ENCODE data around the gene STIL. TPM values are rescaled to one million over a fixed set of nuclear protein-coding genes. Genes with fewer than 3 reads are reported as not detected.

Gene STIL
- total RNA-seq, 2 donors from 2014 or later = 9.6 to 22.0 TPM

- Histone ChIP-seq H3K9ac (ENCODE audit: low read depth in 2 of 2, low read length in 2 of 2) (no peak overlapping the region), H3K36me3 (no peaks in the 10 kb centered on the region), H3K4me3 (no peak overlapping the region), H3K9me3 (no peaks in the 10 kb centered on the region), H3K4me1 (no peaks in the 10 kb centered on the region), H3K27me3 (no peaks in the 10 kb centered on the region), H3K27ac (no peak overlapping the region)
- DNase-seq = no peak
- no peak for TF ChIP-seq CTCF (IDR thresholded peaks at IDR 0.05)
- intact Hi-C loops (cut with DNase I) = no loop called here
These were observed 72.5 kb downstream of the STIL start for GRCh38 chr1:47241114-47242113.

- no peak for DNase-seq
- Histone ChIP-seq H3K9ac (ENCODE audit: low read depth in 2 of 2, low read length in 2 of 2) (no peak overlapping the region), H3K27me3 (no peaks in the 10 kb centered on the region), H3K27ac (no peak overlapping the region), H3K4me1 (no peaks in the 10 kb centered on the region), H3K36me3 (no peaks in the 10 kb centered on the region), H3K4me3 (no peak overlapping the region), H3K9me3 (no peaks in the 10 kb centered on the region)
- intact Hi-C loops (cut with DNase I) = no loop called here
- TF ChIP-seq CTCF (IDR thresholded peaks at IDR 0.05) = no peak
These were observed 74.9 kb downstream of the STIL start for GRCh38 chr1:47238935-47239592.

DNA sequence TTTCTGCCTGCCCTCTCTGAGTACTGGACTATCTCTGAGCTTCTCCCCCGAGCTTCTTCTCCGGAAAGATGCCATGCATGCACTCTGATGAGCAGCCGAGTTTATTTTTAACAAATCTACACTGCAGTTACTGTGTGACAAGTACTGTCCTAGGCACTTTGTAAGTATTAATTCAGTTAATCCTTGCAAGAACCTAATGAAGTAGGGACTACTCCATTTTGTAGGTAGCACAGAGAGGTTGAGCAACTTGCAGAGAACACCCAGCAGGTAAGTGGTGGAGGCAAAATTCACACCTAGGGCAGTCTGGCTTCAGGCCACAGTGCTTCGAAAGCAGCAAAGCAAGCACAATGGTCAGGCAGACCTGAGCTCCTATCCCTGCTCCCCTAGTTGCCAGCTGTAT is 78.1 kb downstream of the STIL start:
- Histone ChIP-seq H3K27ac (no peak overlapping the region), H3K27me3 (peaks cover 29% of the 10 kb centered on the region), H3K9me3 (no peaks in the 10 kb centered on the region), H3K4me3 (no peak overlapping the region), H3K9ac (ENCODE audit: low read depth in 2 of 2, low read length in 2 of 2) (no peak overlapping the region), H3K36me3 (no peaks in the 10 kb centered on the region), H3K4me1 (peaks cover 10% of the 10 kb centered on the region)
- no peak for TF ChIP-seq CTCF (IDR thresholded peaks at IDR 0.05)
- intact Hi-C loops (cut with DNase I) = no loop called here
- DNase-seq = no peak

- peaks cover 35% of the 10 kb centered on the region for H3K27me3 ChIP-seq
- no peaks in the 10 kb centered on the region for H3K9me3 ChIP-seq
- no peak overlapping the region for H3K4me3 ChIP-seq
- no peak overlapping the region for H3K9ac ChIP-seq (ENCODE audit: low read depth in 2 of 2, low read length in 2 of 2)
- no peaks in the 10 kb centered on the region for H3K36me3 ChIP-seq
- intact Hi-C loops (cut with DNase I) = no loop called here
- no peak for TF ChIP-seq CTCF (IDR thresholded peaks at IDR 0.05)
- DNase-seq = no peak
- no peak overlapping the region for H3K27ac ChIP-seq
- H3K4me1 ChIP-seq = peaks cover 11% of the 10 kb centered on the region
These were observed 78.7 kb downstream of the STIL start for GRCh38 chr1:47235241-47235681.

- no peaks in the 10 kb centered on the region for H3K36me3 ChIP-seq
- TF ChIP-seq CTCF (IDR thresholded peaks at IDR 0.05) = no peak
- peaks cover 11% of the 10 kb centered on the region for H3K4me1 ChIP-seq
- H3K4me3 ChIP-seq = no peak overlapping the region
- intact Hi-C loops (cut with DNase I) = no loop called here
- no peaks in the 10 kb centered on the region for H3K9me3 ChIP-seq
- peaks cover 56% of the 10 kb centered on the region for H3K27me3 ChIP-seq
- H3K9ac ChIP-seq (ENCODE audit: low read depth in 2 of 2, low read length in 2 of 2) = no peak overlapping the region
- DNase-seq = no peak
- H3K27ac ChIP-seq = no peak overlapping the region
These were observed 80.8 kb downstream of the STIL start for GRCh38 chr1:47233186-47233585.

Measured in colonic mucosa (tissue), 4 donors.